WERI-Rb-1 (cell line): ENCODE results near the gene TRAPPC5.

Source experiments
- DNase-seq: peaks from one replicate; pipeline ENCODE4 v3.0.0-alpha.2; 2020
- H3K27ac ChIP-seq: fragments of 250-450 bp; sonication (Bioruptor Pico); 2 replicates; pipeline ENCODE4 v1.5.1; 2020; ENCODE audit warnings: mild to moderate bottlenecking, moderate library complexity
- H3K27me3 ChIP-seq: fragments of 250-450 bp; sonication (Bioruptor Pico); 2 replicates; pipeline ENCODE4 v1.5.1; 2021; ENCODE audit warnings: mild to moderate bottlenecking, low read depth, moderate library complexity; ENCODE audit not compliant: insufficient read depth, severe bottlenecking
- H3K36me3 ChIP-seq: fragments of 250-450 bp; sonication (Bioruptor Pico); 2 replicates; pipeline ENCODE4 v1.5.1; 2020; ENCODE audit warnings: mild to moderate bottlenecking, moderate library complexity
- H3K4me3 ChIP-seq: 2 replicates; pipeline ENCODE4 v1.5.1; 2011; ENCODE audit warnings: low read depth, mild to moderate bottlenecking, control low read depth, low read length
- H3K9me3 ChIP-seq: fragments of 250-450 bp; sonication (Bioruptor Pico); 2 replicates; pipeline ENCODE4 v1.5.1; 2021; ENCODE audit warnings: mild to moderate bottlenecking, moderate library complexity; ENCODE audit not compliant: severe bottlenecking
- TF ChIP-seq, protein P1 (sequence below): IDR thresholded peaks from 2 replicates; pipeline ENCODE4 v1.5.1; 2011; ENCODE audit warnings: low read depth, mild to moderate bottlenecking, control low read depth, inconsistent platforms, low read length

TRAPPC5 gene

DNA sequence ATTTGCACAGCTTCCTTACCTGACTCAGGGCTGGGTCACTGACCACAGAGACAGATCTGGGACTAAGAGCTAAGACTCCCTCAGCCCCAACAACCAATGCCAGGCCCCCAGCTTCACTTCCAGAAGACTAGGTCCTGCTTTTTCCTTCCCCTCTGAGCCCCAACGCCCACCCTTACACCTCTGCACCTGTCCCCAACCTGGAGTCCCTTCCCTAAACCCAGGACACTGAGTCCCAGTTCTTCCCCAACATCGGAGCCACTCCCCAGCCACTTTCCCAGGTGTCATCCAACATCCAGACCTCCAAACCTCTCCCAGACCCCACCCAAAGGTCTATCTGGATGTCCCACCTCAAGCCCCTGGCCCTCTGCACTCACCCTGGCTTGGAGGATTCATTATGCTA, 18.4 kb downstream of the TRAPPC5 start:
- no peak overlapping the region for H3K4me3 ChIP-seq
- DNase-seq = no peak
- H3K9me3 ChIP-seq = no peaks in the 10 kb centered on the region
- TF ChIP-seq, protein P1, sequence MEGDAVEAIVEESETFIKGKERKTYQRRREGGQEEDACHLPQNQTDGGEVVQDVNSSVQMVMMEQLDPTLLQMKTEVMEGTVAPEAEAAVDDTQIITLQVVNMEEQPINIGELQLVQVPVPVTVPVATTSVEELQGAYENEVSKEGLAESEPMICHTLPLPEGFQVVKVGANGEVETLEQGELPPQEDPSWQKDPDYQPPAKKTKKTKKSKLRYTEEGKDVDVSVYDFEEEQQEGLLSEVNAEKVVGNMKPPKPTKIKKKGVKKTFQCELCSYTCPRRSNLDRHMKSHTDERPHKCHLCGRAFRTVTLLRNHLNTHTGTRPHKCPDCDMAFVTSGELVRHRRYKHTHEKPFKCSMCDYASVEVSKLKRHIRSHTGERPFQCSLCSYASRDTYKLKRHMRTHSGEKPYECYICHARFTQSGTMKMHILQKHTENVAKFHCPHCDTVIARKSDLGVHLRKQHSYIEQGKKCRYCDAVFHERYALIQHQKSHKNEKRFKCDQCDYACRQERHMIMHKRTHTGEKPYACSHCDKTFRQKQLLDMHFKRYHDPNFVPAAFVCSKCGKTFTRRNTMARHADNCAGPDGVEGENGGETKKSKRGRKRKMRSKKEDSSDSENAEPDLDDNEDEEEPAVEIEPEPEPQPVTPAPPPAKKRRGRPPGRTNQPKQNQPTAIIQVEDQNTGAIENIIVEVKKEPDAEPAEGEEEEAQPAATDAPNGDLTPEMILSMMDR = no peak
- H3K27ac ChIP-seq = no peak overlapping the region
- H3K27me3 ChIP-seq = no peaks in the 10 kb centered on the region
- H3K36me3 ChIP-seq = no peaks in the 10 kb centered on the region

GRCh38 chr19:7699417-7700401, 19.1 kb downstream of the TRAPPC5 start:
- TF ChIP-seq, protein P1 = no peak
- Histone ChIP-seq H3K9me3 (no peaks in the 10 kb centered on the region), H3K27ac (no peak overlapping the region), H3K36me3 (no peaks in the 10 kb centered on the region), H3K4me3 (no peak overlapping the region), H3K27me3 (no peaks in the 10 kb centered on the region)
- no peak for DNase-seq

GRCh38 chr19:7701049-7701653, 20.5 kb downstream of the TRAPPC5 start:
- no peak for DNase-seq
- Histone ChIP-seq H3K27ac (no peak overlapping the region), H3K27me3 (no peaks in the 10 kb centered on the region), H3K4me3 (no peak overlapping the region), H3K9me3 (no peaks in the 10 kb centered on the region), H3K36me3 (no peaks in the 10 kb centered on the region)
- TF ChIP-seq, protein P1 = no peak

- no peak within 1 kb of the TSS for H3K27ac ChIP-seq
- H3K27me3 ChIP-seq = no peaks in the 10 kb centered on the region
These were observed 21.2 kb downstream of the TRAPPC5 start, which contains the start of gene FCER2 for GRCh38 chr19:7701654-7702457. Gene FCER2, minus strand, starts transcription at chr19:7702131. Its CDS starts 2,371 bp downstream, at chr19:7699760.

GRCh38 chr19:7703332-7703731, 22.7 kb downstream of the TRAPPC5 start:
- H3K27me3 ChIP-seq = no peaks in the 10 kb centered on the region
- H3K4me3 ChIP-seq = no peak overlapping the region
- no peak for DNase-seq
- TF ChIP-seq, protein P1 = no peak
- H3K27ac ChIP-seq = no peak overlapping the region
- H3K36me3 ChIP-seq = no peaks in the 10 kb centered on the region
- H3K9me3 ChIP-seq = no peaks in the 10 kb centered on the region

More at GRCh38 chr19:7701654-7702457, 21.2 kb downstream of the TRAPPC5 start, which contains the start of gene FCER2:
- H3K36me3 ChIP-seq = no peaks in the 10 kb centered on the region
- no peak for DNase-seq
- H3K4me3 ChIP-seq = no peak within 1 kb of the TSS
- no peaks in the 10 kb centered on the region for H3K9me3 ChIP-seq
- TF ChIP-seq, protein P1 = no peak
